Measurements from ENCODE around the gene ANKRD17.

ANKRD17 gene

DNA sequence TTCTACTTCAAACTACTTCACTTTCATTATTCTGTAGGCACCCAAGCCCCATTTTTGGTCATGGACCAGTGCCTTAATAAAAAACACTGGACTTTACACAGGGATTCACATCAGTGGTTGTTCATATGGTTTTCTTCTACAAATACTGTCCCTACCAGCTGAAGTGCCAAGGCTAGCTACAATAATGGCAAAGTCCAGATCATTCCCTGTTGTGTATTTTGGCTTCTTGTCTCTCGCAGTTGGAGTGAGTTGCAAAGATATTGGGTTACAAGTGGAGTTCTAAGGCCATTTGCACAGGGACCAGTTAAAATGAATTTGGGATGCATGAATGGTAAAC is 16.7 kb upstream of the ANKRD17 start:
- no peak overlapping the region for H3K4me2 ChIP-seq (ENCODE audit: low read length, poor library complexity, severe bottlenecking)
- no peak for DNase-seq

DNA sequence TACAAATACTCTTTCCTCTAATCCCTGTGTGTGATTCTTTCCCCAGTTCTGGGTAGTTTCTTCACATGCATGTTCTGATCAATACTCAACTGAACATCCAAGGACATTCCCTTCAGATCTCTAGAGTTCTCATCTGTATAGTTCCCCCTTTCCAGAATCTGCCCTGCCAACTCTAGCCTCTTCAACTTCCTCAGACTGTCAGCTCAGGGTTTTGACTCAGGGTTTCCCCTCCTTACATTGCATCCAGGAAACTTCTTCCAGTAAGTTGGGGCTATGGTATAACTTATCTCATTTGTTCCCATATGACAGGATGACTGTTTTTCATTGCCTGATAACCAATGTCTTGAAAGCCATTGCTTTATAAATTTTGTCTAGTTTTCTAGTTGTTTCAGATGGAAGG is 14.2 kb upstream of the ANKRD17 start:
- H2AFZ ChIP-seq (ENCODE audit: low read depth, low read length) = no peak overlapping the region
- no peak overlapping the region for H2AK5ac ChIP-seq (ENCODE audit: low read length, severe bottlenecking)
- no peak overlapping the region for H3K4me2 ChIP-seq (ENCODE audit: low read length, poor library complexity, severe bottlenecking)
- H3K4me1 ChIP-seq (ENCODE audit: control insufficient read depth, insufficient read depth, low read depth, low read length) = no peaks in the 10 kb centered on the region
- no peaks in the 10 kb centered on the region for H3K27me3 ChIP-seq (ENCODE audit: control insufficient read depth in 1 of 2, insufficient read depth in 1 of 2, low read length in 2 of 2)
- no peak overlapping the region for H3K4me3 ChIP-seq (ENCODE audit: insufficient read depth in 1 of 2, low read depth in 1 of 2, low read length in 2 of 2)
- H3K4ac ChIP-seq (ENCODE audit: low read depth in 1 of 2, low read length in 2 of 2) = no peak overlapping the region
- no peak for DNase-seq
- H3K18ac ChIP-seq (ENCODE audit: low read depth in 1 of 2, low read length in 2 of 2) = no peak overlapping the region
- peaks cover 2% of the 10 kb centered on the region for H3K79me1 ChIP-seq (replicated peaks; ENCODE audit: low read length, poor library complexity, severe bottlenecking)
- no peak overlapping the region for H3K23ac ChIP-seq (ENCODE audit: low read length in 2 of 2)
- H3K9ac ChIP-seq (ENCODE audit: low read length) = no peak overlapping the region
- peaks cover 3% of the 10 kb centered on the region for H3K9me3 ChIP-seq (ENCODE audit: control insufficient read depth, low read length)
- no peak overlapping the region for H3K14ac ChIP-seq (ENCODE audit: low read length in 2 of 2)
- H3K36me3 ChIP-seq (ENCODE audit: control insufficient read depth in 1 of 2, insufficient read depth in 2 of 2, low read depth in 1 of 2, low read length in 2 of 2) = peaks cover 0 to 5% of the 10 kb centered on the region in 2 experiments
- H2BK15ac ChIP-seq (ENCODE audit: low read depth, poor library complexity, severe bottlenecking) = no peak overlapping the region
- no peak overlapping the region for H2BK12ac ChIP-seq (ENCODE audit: low read length in 2 of 2)
- no peak overlapping the region for H2BK5ac ChIP-seq (ENCODE audit: low read depth, low read length, poor library complexity, severe bottlenecking)
- no peak overlapping the region for H3K27ac ChIP-seq (ENCODE audit: low read length, poor library complexity, severe bottlenecking)
- no peak overlapping the region for H4K91ac ChIP-seq (ENCODE audit: low read length)
- H4K8ac ChIP-seq (ENCODE audit: low read length) = no peak overlapping the region
- no peak overlapping the region for H2BK120ac ChIP-seq (ENCODE audit: low read depth, low read length)

More for the DNA sequence above, 16.7 kb upstream of the ANKRD17 start:
- Histone ChIP-seq H3K9ac (ENCODE audit: low read length) (no peak overlapping the region), H2BK5ac (ENCODE audit: low read depth, low read length, poor library complexity, severe bottlenecking) (no peak overlapping the region), H3K4me1 (ENCODE audit: control insufficient read depth, insufficient read depth, low read depth, low read length) (no peaks in the 10 kb centered on the region), H3K4ac (ENCODE audit: low read depth in 1 of 2, low read length in 2 of 2) (no peak overlapping the region), H3K23ac (ENCODE audit: low read length in 2 of 2) (no peak overlapping the region), H2AK5ac (ENCODE audit: low read length, severe bottlenecking) (no peak overlapping the region), H2BK12ac (ENCODE audit: low read length in 2 of 2) (no peak overlapping the region), H3K14ac (ENCODE audit: low read length in 2 of 2) (no peak overlapping the region), H3K36me3 (ENCODE audit: control insufficient read depth in 1 of 2, insufficient read depth in 2 of 2, low read depth in 1 of 2, low read length in 2 of 2) (peaks cover 0 to 5% of the 10 kb centered on the region in 2 experiments), H3K18ac (ENCODE audit: low read depth in 1 of 2, low read length in 2 of 2) (no peak overlapping the region), H3K27me3 (ENCODE audit: control insufficient read depth in 1 of 2, insufficient read depth in 1 of 2, low read length in 2 of 2) (no peaks in the 10 kb centered on the region), H2BK120ac (ENCODE audit: low read depth, low read length) (no peak overlapping the region), H4K91ac (ENCODE audit: low read length) (no peak overlapping the region), H2AFZ (ENCODE audit: low read depth, low read length) (no peak overlapping the region), H3K9me3 (ENCODE audit: control insufficient read depth, low read length) (peaks cover 10% of the 10 kb centered on the region), H2BK15ac (ENCODE audit: low read depth, poor library complexity, severe bottlenecking) (no peak overlapping the region), H4K8ac (ENCODE audit: low read length) (no peak overlapping the region), H3K27ac (ENCODE audit: low read length, poor library complexity, severe bottlenecking) (no peak overlapping the region), H3K4me3 (ENCODE audit: insufficient read depth in 1 of 2, low read depth in 1 of 2, low read length in 2 of 2) (no peak overlapping the region), H3K79me1 (replicated peaks; ENCODE audit: low read length, poor library complexity, severe bottlenecking) (peaks cover 2% of the 10 kb centered on the region)
- WGBS = 97% methylated on average over 1 of the region's 1 CpG

DNA sequence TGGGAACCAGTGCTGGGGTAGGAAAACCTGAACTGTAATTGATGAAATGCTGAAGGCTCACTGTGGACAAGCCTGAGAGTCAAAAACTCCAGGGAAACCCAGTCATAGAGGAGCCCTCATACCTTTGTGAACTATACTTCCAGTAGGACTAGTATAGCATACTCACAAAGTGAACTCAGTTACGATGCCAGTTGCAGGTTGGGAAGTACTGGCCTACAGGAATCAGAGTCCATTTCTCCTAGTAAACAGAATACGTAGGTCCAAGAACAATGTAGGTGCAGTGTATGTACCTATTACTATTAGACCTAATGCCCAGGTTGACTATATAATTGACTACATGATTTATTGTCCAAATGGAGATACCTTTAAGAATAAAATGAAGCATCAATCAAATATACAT is 8.5 kb upstream of the ANKRD17 start:
- H3K36me3 ChIP-seq (ENCODE audit: control insufficient read depth in 1 of 2, insufficient read depth in 2 of 2, low read depth in 1 of 2, low read length in 2 of 2) = peaks cover 0 to 6% of the 10 kb centered on the region in 2 experiments
- H3K14ac ChIP-seq (ENCODE audit: low read length in 2 of 2) = no peak overlapping the region
- 86% methylated on average over 1 of the region's 2 CpGs for WGBS
- no peak overlapping the region for H3K23ac ChIP-seq (ENCODE audit: low read length in 2 of 2)
- H3K4ac ChIP-seq (ENCODE audit: low read depth in 1 of 2, low read length in 2 of 2) = no peak overlapping the region
- no peak overlapping the region for H3K4me3 ChIP-seq (ENCODE audit: insufficient read depth in 1 of 2, low read depth in 1 of 2, low read length in 2 of 2)
- H2BK15ac ChIP-seq (ENCODE audit: low read depth, poor library complexity, severe bottlenecking) = no peak overlapping the region
- H3K79me1 ChIP-seq (replicated peaks; ENCODE audit: low read length, poor library complexity, severe bottlenecking) = peaks cover 16% of the 10 kb centered on the region
- no peak overlapping the region for H4K8ac ChIP-seq (ENCODE audit: low read length)
- H4K91ac ChIP-seq (ENCODE audit: low read length) = no peak overlapping the region
- H3K9ac ChIP-seq (ENCODE audit: low read length) = no peak overlapping the region
- no peak overlapping the region for H2BK5ac ChIP-seq (ENCODE audit: low read depth, low read length, poor library complexity, severe bottlenecking)
- no peaks in the 10 kb centered on the region for H3K27me3 ChIP-seq (ENCODE audit: control insufficient read depth in 1 of 2, insufficient read depth in 1 of 2, low read length in 2 of 2)
- H2AK5ac ChIP-seq (ENCODE audit: low read length, severe bottlenecking) = no peak overlapping the region
- no peak overlapping the region for H3K27ac ChIP-seq (ENCODE audit: low read length, poor library complexity, severe bottlenecking)
- no peak overlapping the region for H3K18ac ChIP-seq (ENCODE audit: low read depth in 1 of 2, low read length in 2 of 2)
- H3K4me2 ChIP-seq (ENCODE audit: low read length, poor library complexity, severe bottlenecking) = no peak overlapping the region
- no peak for DNase-seq
- no peak overlapping the region for H2BK120ac ChIP-seq (ENCODE audit: low read depth, low read length)
- H2AFZ ChIP-seq (ENCODE audit: low read depth, low read length) = no peak overlapping the region
- no peaks in the 10 kb centered on the region for H3K4me1 ChIP-seq (ENCODE audit: control insufficient read depth, insufficient read depth, low read depth, low read length)
- no peaks in the 10 kb centered on the region for H3K9me3 ChIP-seq (ENCODE audit: control insufficient read depth, low read length)
- H2BK12ac ChIP-seq (ENCODE audit: low read length in 2 of 2) = no peak overlapping the region

DNA sequence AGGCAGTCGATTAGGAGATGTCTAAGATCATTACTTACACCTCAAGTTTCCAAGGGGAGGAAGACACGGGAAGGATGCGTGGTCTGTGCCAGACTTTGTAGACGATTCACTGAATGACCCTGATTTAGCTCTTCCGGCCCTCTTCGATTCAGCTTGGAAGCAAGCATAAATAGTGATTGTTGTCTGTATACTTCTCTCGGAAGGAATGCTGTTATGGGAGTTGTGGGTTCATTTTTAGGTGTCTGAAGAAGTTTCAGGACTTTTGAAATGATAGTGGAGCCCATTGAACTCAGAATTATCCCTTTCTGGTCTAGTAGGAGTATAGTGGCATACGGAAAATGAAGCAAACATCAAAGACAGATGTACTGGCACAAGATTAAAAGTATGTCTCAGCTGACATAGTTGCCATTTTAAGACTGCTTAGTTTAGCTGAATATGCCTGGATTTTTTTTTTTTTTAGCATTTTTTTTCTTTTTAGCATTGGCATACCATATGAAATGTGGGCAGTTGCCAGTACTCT is 1.0 kb upstream of the ANKRD17 start:
- H4K8ac ChIP-seq (ENCODE audit: low read length) = no peak overlapping the region
- no peak overlapping the region for H2BK15ac ChIP-seq (ENCODE audit: low read depth, poor library complexity, severe bottlenecking)
- peak overlapping the region; percentile 99 for H3K27ac ChIP-seq (ENCODE audit: low read length, poor library complexity, severe bottlenecking)
- peak overlapping the region; percentile 97 to 100 for H3K18ac ChIP-seq (ENCODE audit: low read depth in 1 of 2, low read length in 2 of 2)
- peaks cover 13% of the 10 kb centered on the region for H3K79me1 ChIP-seq (replicated peaks; ENCODE audit: low read length, poor library complexity, severe bottlenecking)
- peak overlapping the region in 1 of 2 experiments; percentile 35 for H3K14ac ChIP-seq (ENCODE audit: low read length in 2 of 2)
- H3K9ac ChIP-seq (ENCODE audit: low read length) = peak overlapping the region; percentile 96
- H2AK5ac ChIP-seq (ENCODE audit: low read length, severe bottlenecking) = no peak overlapping the region
- peak overlapping the region; percentile 92 to 100 for H3K4me3 ChIP-seq (ENCODE audit: insufficient read depth in 1 of 2, low read depth in 1 of 2, low read length in 2 of 2)
- H3K23ac ChIP-seq (ENCODE audit: low read length in 2 of 2) = no peak overlapping the region
- H2BK120ac ChIP-seq (ENCODE audit: low read depth, low read length) = no peak overlapping the region
- peak overlapping the region in 1 of 2 experiments; percentile 96 for H3K4ac ChIP-seq (ENCODE audit: low read depth in 1 of 2, low read length in 2 of 2)
- peaks cover 0 to 6% of the 10 kb centered on the region in 2 experiments for H3K36me3 ChIP-seq (ENCODE audit: control insufficient read depth in 1 of 2, insufficient read depth in 2 of 2, low read depth in 1 of 2, low read length in 2 of 2)
- peaks cover 1% of the 10 kb centered on the region for H3K4me1 ChIP-seq (ENCODE audit: control insufficient read depth, insufficient read depth, low read depth, low read length)
- H3K27me3 ChIP-seq (ENCODE audit: control insufficient read depth in 1 of 2, insufficient read depth in 1 of 2, low read length in 2 of 2) = no peaks in the 10 kb centered on the region
- peak overlapping the region; percentile 88 for H2AFZ ChIP-seq (ENCODE audit: low read depth, low read length)
- no peak overlapping the region for H4K91ac ChIP-seq (ENCODE audit: low read length)
- peak overlapping the region; percentile 54 for H3K4me2 ChIP-seq (ENCODE audit: low read length, poor library complexity, severe bottlenecking)
- H3K9me3 ChIP-seq (ENCODE audit: control insufficient read depth, low read length) = no peaks in the 10 kb centered on the region
- H2BK5ac ChIP-seq (ENCODE audit: low read depth, low read length, poor library complexity, severe bottlenecking) = no peak overlapping the region
- H2BK12ac ChIP-seq (ENCODE audit: low read length in 2 of 2) = no peak overlapping the region
- under 1% methylated on average over 8 of the region's 8 CpGs for WGBS
- DNase-seq = no peak

Data from mesenchymal stem cell (in vitro differentiated cells and primary cell).